ENCODE data around the gene NPAS1. TPM values are rescaled to one million over a fixed set of nuclear protein-coding genes. Genes with fewer than 3 reads are reported as not detected.
A peak's percentile ranks its signal among the peaks of the same experiment; 100 is the strongest.

NPAS1 gene
- total and polyA plus RNA-seq, 2 of the 8 experiments (the other 6 are each of a cell fraction or from before 2014, with no cell fraction given) = 9.9 to 13.9 TPM

- TF ChIP-seq RAD21 (IDR thresholded peaks at IDR 0.05 in 1 of 2, conservative IDR thresholded peaks at IDR 0.05 in 1 of 2; ENCODE audit: low read depth in 2 of 2, low read length in 2 of 2) = peak; percentile 91 to 92
- TF ChIP-seq, protein P1, sequence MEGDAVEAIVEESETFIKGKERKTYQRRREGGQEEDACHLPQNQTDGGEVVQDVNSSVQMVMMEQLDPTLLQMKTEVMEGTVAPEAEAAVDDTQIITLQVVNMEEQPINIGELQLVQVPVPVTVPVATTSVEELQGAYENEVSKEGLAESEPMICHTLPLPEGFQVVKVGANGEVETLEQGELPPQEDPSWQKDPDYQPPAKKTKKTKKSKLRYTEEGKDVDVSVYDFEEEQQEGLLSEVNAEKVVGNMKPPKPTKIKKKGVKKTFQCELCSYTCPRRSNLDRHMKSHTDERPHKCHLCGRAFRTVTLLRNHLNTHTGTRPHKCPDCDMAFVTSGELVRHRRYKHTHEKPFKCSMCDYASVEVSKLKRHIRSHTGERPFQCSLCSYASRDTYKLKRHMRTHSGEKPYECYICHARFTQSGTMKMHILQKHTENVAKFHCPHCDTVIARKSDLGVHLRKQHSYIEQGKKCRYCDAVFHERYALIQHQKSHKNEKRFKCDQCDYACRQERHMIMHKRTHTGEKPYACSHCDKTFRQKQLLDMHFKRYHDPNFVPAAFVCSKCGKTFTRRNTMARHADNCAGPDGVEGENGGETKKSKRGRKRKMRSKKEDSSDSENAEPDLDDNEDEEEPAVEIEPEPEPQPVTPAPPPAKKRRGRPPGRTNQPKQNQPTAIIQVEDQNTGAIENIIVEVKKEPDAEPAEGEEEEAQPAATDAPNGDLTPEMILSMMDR (IDR thresholded peaks at IDR 0.05; ENCODE audit: control extremely low read depth in 1 of 3, insufficient read depth in 1 of 3, low read depth in 1 of 3, low read length in 3 of 3) = peak; percentile 77 to 96 (median 90)
- TF ChIP-seq YY1 (IDR thresholded peaks at IDR 0.05; ENCODE audit: low read depth, low read length) = 0 out of 2 replicates have a peak, but pooled peaks have one; percentile 64
- TF ChIP-seq SIRT6 (IDR thresholded peaks at IDR 0.05; ENCODE audit: low read length) = no peak
- no peak for TF ChIP-seq POLR2AphosphoS5 (IDR thresholded peaks at IDR 0.05; ENCODE audit: low read depth, low read length)
- TF ChIP-seq TEAD4 (IDR thresholded peaks at IDR 0.05; ENCODE audit: low read depth, low read length) = peak; percentile 84
- peak; percentile 99 for TF ChIP-seq BACH1 (IDR thresholded peaks at IDR 0.05; ENCODE audit: low read length)
- TF ChIP-seq GABPA (IDR thresholded peaks at IDR 0.05; ENCODE audit: borderline replicate concordance, insufficient read depth, low read length) = peak; percentile 31; the same call in 1 of the 2 replicates
Observed at GRCh38 chr19:46990991-46991676, 28.5 kb upstream of the NPAS1 start (continued).
